Effector memory CD8-positive, alpha-beta T cell (primary cell): ENCODE data around the gene NINJ2.

Experiments
- ATAC-seq: fragments of 150-1000 bp; cut with Tn5 transposase; replicated peaks from 2 replicates; pipeline ENCODE4 v1.10.0; 2021; ENCODE audit warnings: mild to moderate bottlenecking, moderate library complexity
- DNase-seq, 3 experiments: peaks; one replicate each; pipeline ENCODE4 v3.0.0; 2021
- H3K27ac Mint-ChIP-seq, 2 donors: one replicate each; pipeline ENCODE4 v1.8.0; 2022; ENCODE audit warnings: mild to moderate bottlenecking in 2 of 2, mixed read lengths in 2 of 2, moderate library complexity in 2 of 2
- H3K27me3 Mint-ChIP-seq, 2 donors: one replicate each; pipeline ENCODE4 v1.8.0; 2022; ENCODE audit warnings: mixed read lengths in 2 of 2
- H3K36me3 Mint-ChIP-seq: one replicate; pipeline ENCODE4 v1.8.0; 2022; ENCODE audit warnings: mild to moderate bottlenecking, moderate library complexity, mixed read lengths; ENCODE audit not compliant: insufficient read depth
- H3K4me1 Mint-ChIP-seq, 2 donors: one replicate each; pipeline ENCODE4 v1.8.0; 2022; ENCODE audit warnings: low read depth in 2 of 2, mixed read lengths in 2 of 2
- H3K4me3 Mint-ChIP-seq, 2 donors: one replicate each; pipeline ENCODE4 v1.8.0; 2022; ENCODE audit warnings: mild to moderate bottlenecking in 2 of 2, mixed read lengths in 2 of 2, moderate library complexity in 2 of 2
- H3K9me3 Mint-ChIP-seq, 2 donors: one replicate each; pipeline ENCODE4 v1.8.0; 2022; ENCODE audit warnings: mixed read lengths in 2 of 2

Gene NINJ2

GRCh38 chr12:554001-554285 is 109.3 kb downstream of the NINJ2 start:
- Mint-ChIP-seq H3K36me3 (peaks cover 3% of the 10 kb centered on the region), H3K9me3 (no peaks in the 10 kb centered on the region), H3K4me1 (peaks cover 24 to 35% of the 10 kb centered on the region in 2 donors), H3K4me3 (peak overlapping the region; percentile 30 to 86), H3K27me3 (no peaks in the 10 kb centered on the region), H3K27ac (peak overlapping the region; percentile 24 to 96)
- ATAC-seq = no peak
- DNase-seq = no peak

DNA sequence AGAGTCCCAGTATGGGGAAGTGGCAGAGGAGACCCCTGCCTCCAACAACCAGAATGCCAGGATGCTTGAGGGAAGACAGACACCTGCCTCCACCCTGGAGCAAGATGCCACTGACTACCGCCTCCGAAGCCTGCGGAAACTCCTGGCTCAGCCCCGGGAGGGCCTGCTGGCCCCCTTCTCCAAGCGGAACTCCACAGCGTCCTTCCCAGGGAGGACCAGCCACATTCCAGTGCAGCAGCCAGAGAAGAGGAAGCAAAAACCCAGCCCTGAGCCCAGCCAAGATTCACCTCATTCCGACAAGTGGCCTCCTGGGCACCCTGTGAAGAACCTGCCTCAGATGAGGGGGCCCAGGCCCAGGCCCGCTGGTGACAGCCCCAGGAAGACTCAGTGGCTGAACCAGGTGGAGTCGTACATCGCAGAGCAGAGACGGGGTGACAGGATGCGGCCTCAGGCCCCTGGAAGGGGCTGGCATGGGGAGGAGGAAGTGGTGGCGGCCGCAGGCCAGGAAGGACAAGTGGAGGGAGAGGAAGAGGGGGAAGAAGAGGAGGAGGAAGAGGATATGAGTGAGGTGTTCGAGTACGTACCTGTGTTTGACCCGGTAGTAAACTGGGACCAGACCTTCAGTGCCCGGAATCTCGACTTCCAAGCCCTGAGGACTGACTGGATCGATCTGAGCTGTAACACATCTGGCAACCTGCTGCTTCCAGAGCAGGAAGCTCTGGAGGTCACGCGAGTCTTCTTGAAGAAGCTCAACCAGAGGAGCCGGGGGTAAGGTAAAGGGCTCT is 109.8 kb downstream of the NINJ2 start:
- Mint-ChIP-seq H3K36me3 (peaks cover 3% of the 10 kb centered on the region), H3K9me3 (no peaks in the 10 kb centered on the region), H3K4me1 (peaks cover 21 to 35% of the 10 kb centered on the region in 2 donors), H3K4me3 (peak overlapping the region; percentile 30 to 86), H3K27me3 (no peaks in the 10 kb centered on the region), H3K27ac (peak overlapping the region; percentile 24 to 96)
- DNase-seq (peak in 1 of 3 experiments; percentile 37), ATAC-seq (peak; percentile 66)

- no peaks in the 10 kb centered on the region for H3K27me3 Mint-ChIP-seq
- H3K4me1 Mint-ChIP-seq = peaks cover 21 to 35% of the 10 kb centered on the region in 2 donors
- ATAC-seq = no peak
- peaks cover 4% of the 10 kb centered on the region for H3K36me3 Mint-ChIP-seq
- H3K27ac Mint-ChIP-seq = peak overlapping the region; percentile 24 to 78
- DNase-seq = no peak
- H3K4me3 Mint-ChIP-seq = peak overlapping the region in 1 of 2 donors; percentile 86
- no peaks in the 10 kb centered on the region for H3K9me3 Mint-ChIP-seq
These were observed 110.8 kb downstream of the NINJ2 start for GRCh38 chr12:552466-552865.

- no peak overlapping the region for H3K4me3 Mint-ChIP-seq
- H3K27ac Mint-ChIP-seq = peak overlapping the region in 1 of 2 donors; percentile 78
- H3K9me3 Mint-ChIP-seq = no peaks in the 10 kb centered on the region
- H3K27me3 Mint-ChIP-seq = peaks cover 0 to 11% of the 10 kb centered on the region in 2 donors
- DNase-seq (no peak), ATAC-seq (no peak)
- peaks cover 23 to 45% of the 10 kb centered on the region in 2 donors for H3K4me1 Mint-ChIP-seq
- H3K36me3 Mint-ChIP-seq = peaks cover 10% of the 10 kb centered on the region
These were observed 112.6 kb downstream of the NINJ2 start for GRCh38 chr12:550473-551260.

GRCh38 chr12:549476-550082 is 113.7 kb downstream of the NINJ2 start:
- DNase-seq (no peak), ATAC-seq (no peak)
- Mint-ChIP-seq H3K27ac (no peak overlapping the region), H3K36me3 (peaks cover 10% of the 10 kb centered on the region), H3K4me1 (peaks cover 22 to 47% of the 10 kb centered on the region in 2 donors), H3K27me3 (peaks cover under 1 to 20% of the 10 kb centered on the region in 2 donors), H3K9me3 (no peaks in the 10 kb centered on the region), H3K4me3 (no peak overlapping the region)

- Mint-ChIP-seq H3K27ac (no peak overlapping the region), H3K9me3 (no peaks in the 10 kb centered on the region), H3K4me3 (no peak overlapping the region), H3K4me1 (peaks cover 11 to 38% of the 10 kb centered on the region in 2 donors), H3K36me3 (peaks cover 7% of the 10 kb centered on the region), H3K27me3 (peaks cover 7 to 20% of the 10 kb centered on the region in 2 donors)
- no peak for DNase-seq
- ATAC-seq = no peak
These were observed 115.3 kb downstream of the NINJ2 start for GRCh38 chr12:547883-548470.

DNA sequence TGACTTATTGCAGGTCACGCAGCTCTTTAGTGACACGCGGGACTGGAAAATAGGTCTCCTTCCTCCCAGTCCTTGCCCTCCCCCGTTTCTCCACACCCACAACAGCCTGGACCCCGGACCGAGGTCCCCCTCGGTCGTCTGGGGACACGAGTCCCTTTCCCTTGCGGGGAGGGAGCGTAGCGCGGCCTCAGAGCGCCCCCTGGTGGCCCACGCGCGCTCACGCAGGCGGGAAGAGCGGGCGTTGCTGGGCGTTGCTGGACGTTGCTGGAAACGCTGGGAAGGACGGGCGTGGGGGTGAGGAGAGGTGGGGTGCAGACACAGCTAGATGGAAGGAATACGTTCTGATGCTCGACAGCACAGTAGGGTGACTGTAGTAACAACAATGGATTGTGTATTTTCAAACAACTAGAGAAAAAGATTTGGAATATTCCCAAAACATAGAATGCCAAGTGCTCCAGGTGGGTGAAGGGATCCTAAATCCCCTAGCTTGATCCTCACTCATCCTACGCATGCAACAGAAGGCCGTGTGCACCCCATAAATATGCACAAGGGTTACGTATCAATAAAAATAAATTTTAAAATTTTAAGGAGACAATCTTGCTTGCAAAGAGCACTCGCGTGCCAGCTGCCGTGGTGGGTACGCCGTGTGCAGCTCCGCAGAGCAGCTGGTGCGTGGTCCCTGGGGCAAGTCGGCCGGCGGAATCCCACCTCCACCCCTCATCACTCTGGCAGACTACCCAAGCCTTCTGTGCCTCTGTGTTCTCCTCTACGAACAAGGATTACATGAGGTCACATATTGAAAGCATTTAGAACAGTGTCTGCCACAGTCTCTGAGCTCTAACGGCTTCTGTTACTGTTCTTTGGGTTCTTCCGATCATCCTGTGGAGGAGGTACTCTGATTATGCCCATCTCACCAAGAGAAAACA is 116.1 kb downstream of the NINJ2 start:
- DNase-seq (peak; percentile 65 to 71 (median 71)), ATAC-seq (peak; percentile 87)
- Mint-ChIP-seq H3K27ac (no peak overlapping the region), H3K4me3 (peak overlapping the region in 1 of 2 donors; percentile 29), H3K9me3 (no peaks in the 10 kb centered on the region), H3K4me1 (peaks cover 4 to 30% of the 10 kb centered on the region in 2 donors), H3K27me3 (peaks cover 7 to 20% of the 10 kb centered on the region in 2 donors), H3K36me3 (peaks cover 7% of the 10 kb centered on the region)

DNA sequence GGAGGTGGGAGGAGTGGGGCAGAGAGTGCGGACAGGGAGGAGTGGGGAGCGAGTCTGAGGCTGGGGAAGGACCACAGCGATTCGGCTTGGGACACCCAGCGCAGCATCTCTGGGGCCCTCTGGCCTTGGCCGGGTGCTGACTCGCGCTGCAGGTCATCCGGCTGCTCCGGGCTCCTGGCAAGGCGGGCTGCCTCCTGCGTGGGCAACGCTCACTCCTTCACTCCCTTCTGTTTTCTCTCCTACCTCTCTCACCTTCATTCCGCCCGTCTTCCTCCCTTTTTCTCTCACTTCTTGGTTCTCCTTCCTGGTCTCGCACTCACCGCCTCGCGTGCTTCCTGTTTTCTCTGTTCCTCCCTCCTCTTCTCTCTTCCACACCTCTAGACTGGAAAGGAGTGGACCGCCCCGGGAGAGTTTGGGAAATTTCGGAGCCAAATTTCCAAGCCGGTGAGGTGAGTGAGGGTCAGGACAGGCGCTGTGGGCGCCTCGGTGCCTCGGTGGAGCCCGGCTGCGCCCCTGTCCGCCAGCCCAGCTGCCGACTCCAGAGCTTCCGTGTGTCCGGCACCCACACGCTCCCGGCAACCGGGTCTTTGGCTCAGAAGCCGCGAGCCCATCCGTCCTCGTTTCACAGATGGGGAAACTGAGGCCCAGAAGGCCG is 116.9 kb downstream of the NINJ2 start:
- H3K4me1 Mint-ChIP-seq = peaks cover 6 to 26% of the 10 kb centered on the region in 2 donors
- H3K27ac Mint-ChIP-seq = no peak overlapping the region
- no peak for DNase-seq
- H3K9me3 Mint-ChIP-seq = no peaks in the 10 kb centered on the region
- no peak for ATAC-seq
- peaks cover 7% of the 10 kb centered on the region for H3K36me3 Mint-ChIP-seq
- peaks cover 7 to 20% of the 10 kb centered on the region in 2 donors for H3K27me3 Mint-ChIP-seq
- H3K4me3 Mint-ChIP-seq = peak overlapping the region in 1 of 2 donors; percentile 29

DNA sequence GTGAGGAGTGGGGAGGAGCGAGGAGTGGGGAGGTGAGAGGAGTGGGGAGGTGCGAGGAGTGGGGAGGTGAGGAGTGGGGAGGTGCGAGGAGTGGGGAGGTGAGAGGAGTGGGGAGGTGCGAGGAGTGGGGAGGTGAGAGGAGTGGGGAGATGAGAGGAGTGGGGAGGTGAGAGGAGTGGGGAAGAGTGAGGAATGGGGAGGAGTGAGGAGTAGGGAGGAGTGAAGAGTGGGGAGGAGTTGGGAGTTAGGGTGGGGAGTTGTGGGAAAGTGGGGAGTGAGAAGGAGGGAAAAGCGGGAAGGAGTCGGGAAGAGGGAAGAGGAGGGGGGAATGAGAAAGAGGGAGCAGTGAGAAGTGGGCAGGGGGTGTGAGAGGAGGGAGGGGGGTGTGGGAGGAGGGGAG is 117.4 kb downstream of the NINJ2 start:
- Mint-ChIP-seq H3K9me3 (no peaks in the 10 kb centered on the region), H3K4me1 (peaks cover 6 to 23% of the 10 kb centered on the region in 2 donors), H3K4me3 (no peak overlapping the region), H3K27ac (no peak overlapping the region), H3K36me3 (peaks cover 7% of the 10 kb centered on the region), H3K27me3 (peaks cover 7 to 20% of the 10 kb centered on the region in 2 donors)
- no peak for ATAC-seq
- DNase-seq = no peak

DNA sequence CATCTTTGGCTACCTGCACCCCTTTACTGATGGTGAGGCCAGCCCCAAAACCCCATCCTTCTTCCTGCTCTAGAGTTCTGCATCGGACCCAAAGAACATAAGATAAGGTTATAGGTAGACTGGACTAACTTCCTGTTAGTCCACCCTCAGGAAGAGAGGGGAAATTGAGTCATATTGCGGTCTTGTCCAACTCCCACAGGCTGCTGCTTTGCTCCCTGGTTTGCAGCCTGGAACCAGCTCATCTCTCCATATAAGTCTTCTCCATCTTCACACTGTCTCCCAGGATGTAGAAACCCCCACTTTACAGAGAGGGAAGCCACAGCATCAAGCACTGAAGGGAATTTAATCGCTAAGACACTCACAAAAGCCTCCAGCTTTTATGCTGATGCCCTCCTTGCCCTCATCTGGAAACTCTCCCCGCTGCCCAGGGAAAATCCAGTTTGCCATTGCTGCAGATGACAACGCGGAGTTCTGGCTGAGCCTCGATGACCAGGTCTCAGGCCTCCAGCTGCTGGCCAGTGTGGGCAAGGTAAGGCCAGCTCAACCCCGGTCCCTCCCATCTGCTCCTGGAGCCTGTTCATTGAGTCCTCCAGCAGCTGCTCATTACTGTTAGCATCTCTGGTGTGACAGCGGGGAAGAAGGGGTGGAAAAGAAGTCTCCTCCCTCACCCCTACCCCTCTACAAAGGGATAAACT is 118.2 kb downstream of the NINJ2 start:
- peak overlapping the region in 1 of 2 donors; percentile 67 for H3K27ac Mint-ChIP-seq

DNA sequence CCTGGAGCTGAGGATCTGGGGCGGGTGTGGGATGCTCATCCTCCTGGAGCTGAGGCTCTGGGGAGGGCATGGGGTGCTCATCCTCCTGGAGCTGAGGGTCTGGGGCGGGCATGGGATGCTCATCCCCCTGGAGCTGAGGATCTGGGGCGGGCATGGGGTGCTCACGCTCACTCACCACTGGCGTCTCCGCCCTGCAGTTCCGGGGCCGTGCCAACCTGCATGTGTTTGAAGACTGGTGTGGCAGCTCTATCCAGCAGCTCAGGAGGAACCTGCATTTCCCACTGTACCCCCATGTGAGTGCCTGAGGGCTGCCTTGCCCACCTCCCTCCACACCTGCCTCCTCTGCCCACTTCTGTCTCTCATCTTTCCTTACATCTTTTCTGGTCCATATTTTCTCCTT is 119.1 kb downstream of the NINJ2 start:
- Mint-ChIP-seq H3K4me1 (peaks cover 18 to 34% of the 10 kb centered on the region in 2 donors), H3K9me3 (no peaks in the 10 kb centered on the region), H3K27me3 (peaks cover 7 to 20% of the 10 kb centered on the region in 2 donors), H3K27ac (no peak overlapping the region), H3K36me3 (peaks cover 7% of the 10 kb centered on the region), H3K4me3 (no peak overlapping the region)
- no peak for DNase-seq
- no peak for ATAC-seq

More for the DNA sequence above, 118.2 kb downstream of the NINJ2 start:
- no peak for ATAC-seq
- H3K9me3 Mint-ChIP-seq = no peaks in the 10 kb centered on the region
- peaks cover 7 to 20% of the 10 kb centered on the region in 2 donors for H3K27me3 Mint-ChIP-seq
- H3K4me1 Mint-ChIP-seq = peaks cover 10 to 29% of the 10 kb centered on the region in 2 donors
- H3K36me3 Mint-ChIP-seq = peaks cover 7% of the 10 kb centered on the region
- DNase-seq = no peak
- H3K4me3 Mint-ChIP-seq = no peak overlapping the region

- H3K27me3 Mint-ChIP-seq = peaks cover 7 to 20% of the 10 kb centered on the region in 2 donors
- H3K4me3 Mint-ChIP-seq = no peak overlapping the region
- peaks cover 7% of the 10 kb centered on the region for H3K36me3 Mint-ChIP-seq
- H3K9me3 Mint-ChIP-seq = no peaks in the 10 kb centered on the region
- DNase-seq = no peak
- ATAC-seq = no peak
- H3K4me1 Mint-ChIP-seq = peaks cover 24 to 41% of the 10 kb centered on the region in 2 donors
- no peak overlapping the region for H3K27ac Mint-ChIP-seq
These were observed 120.2 kb downstream of the NINJ2 start for GRCh38 chr12:543114-543451.
